WERI-Rb-1 (cell line): ENCODE data around the gene MYD88.

ENCODE experiments used
- DNase-seq: peaks from one replicate; pipeline ENCODE4 v3.0.0-alpha.2; 2020
- H3K27ac ChIP-seq: fragments of 250-450 bp; sonication (Bioruptor Pico); 2 replicates; pipeline ENCODE4 v1.5.1; 2020; ENCODE audit warnings: mild to moderate bottlenecking, moderate library complexity
- H3K27me3 ChIP-seq: fragments of 250-450 bp; sonication (Bioruptor Pico); 2 replicates; pipeline ENCODE4 v1.5.1; 2021; ENCODE audit warnings: mild to moderate bottlenecking, low read depth, moderate library complexity; ENCODE audit not compliant: insufficient read depth, severe bottlenecking
- H3K36me3 ChIP-seq: fragments of 250-450 bp; sonication (Bioruptor Pico); 2 replicates; pipeline ENCODE4 v1.5.1; 2020; ENCODE audit warnings: mild to moderate bottlenecking, moderate library complexity
- H3K4me3 ChIP-seq: 2 replicates; pipeline ENCODE4 v1.5.1; 2011; ENCODE audit warnings: low read depth, mild to moderate bottlenecking, control low read depth, low read length
- H3K9me3 ChIP-seq: fragments of 250-450 bp; sonication (Bioruptor Pico); 2 replicates; pipeline ENCODE4 v1.5.1; 2021; ENCODE audit warnings: mild to moderate bottlenecking, moderate library complexity; ENCODE audit not compliant: severe bottlenecking
- CTCF ChIP-seq: IDR thresholded peaks from 2 replicates; pipeline ENCODE4 v1.5.1; 2011; ENCODE audit warnings: low read depth, mild to moderate bottlenecking, control low read depth, inconsistent platforms, low read length

MYD88 gene

DNA sequence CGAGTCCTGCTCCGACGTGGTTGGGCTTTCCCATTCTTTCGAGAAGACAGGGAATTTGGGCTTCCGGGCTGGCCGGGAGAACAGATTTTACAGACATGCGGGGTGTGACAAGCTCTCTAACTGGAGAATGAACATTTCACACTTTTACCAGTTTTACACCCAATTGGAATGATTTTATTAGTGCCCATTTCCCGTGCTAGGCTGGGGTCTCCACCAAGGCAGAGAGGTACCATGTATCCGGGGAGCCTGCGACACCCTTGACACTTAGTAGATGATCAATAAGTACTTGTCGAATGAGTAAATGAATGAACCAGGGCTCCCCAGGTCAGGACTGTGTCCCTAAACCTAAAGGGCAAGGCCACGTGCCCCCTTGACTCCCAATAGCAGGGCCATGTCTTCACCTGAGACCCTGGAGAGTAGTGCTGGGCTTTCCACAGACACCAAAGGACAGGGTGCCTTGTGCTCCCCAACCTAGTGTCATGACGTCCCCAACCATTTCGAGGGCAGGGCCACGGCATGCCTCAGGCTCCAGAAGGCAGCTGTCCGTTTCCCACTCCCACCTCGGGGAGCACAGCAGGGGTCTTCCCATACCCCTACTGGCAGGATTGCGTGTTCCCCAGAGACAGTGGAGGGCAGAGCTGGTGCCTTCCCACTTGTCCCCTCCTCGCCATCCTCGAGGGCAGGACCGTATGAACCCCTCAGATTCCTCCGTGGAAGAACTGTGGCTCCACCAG lies 679 bp upstream of the MYD88 start:
- DNase-seq, result no peak
- Histone ChIP-seq H3K9me3 (no peaks in the 10 kb centered on the region), H3K36me3 (peaks cover 12% of the 10 kb centered on the region), H3K4me3 (peak overlapping the region; percentile 82), H3K27me3 (peaks cover 2% of the 10 kb centered on the region), H3K27ac (peak overlapping the region; percentile 52)
- no peak for TF ChIP-seq CTCF

- TF ChIP-seq CTCF, result no peak
- Histone ChIP-seq H3K4me3 (no peak overlapping the region), H3K27me3 (peaks cover 2% of the 10 kb centered on the region), H3K27ac (no peak overlapping the region), H3K36me3 (peaks cover 5% of the 10 kb centered on the region), H3K9me3 (no peaks in the 10 kb centered on the region)
- DNase-seq, result no peak
Observed at GRCh38 chr3:38139191-38139590, 730 bp downstream of the MYD88 start.

DNA sequence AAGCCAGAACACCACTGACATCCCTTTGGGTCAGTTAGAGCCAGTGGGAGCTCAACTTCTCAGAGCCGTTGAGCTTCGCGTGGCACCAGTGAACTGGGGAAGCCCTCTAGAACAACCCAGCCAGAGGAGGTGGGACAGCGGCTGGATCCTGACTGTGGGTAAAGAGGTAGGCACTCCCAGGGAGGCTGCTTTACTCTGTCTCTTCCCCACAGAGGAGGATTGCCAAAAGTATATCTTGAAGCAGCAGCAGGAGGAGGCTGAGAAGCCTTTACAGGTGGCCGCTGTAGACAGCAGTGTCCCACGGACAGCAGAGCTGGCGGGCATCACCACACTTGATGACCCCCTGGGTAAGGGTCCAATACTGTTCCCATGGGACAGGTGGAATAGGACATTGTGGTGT lies 1.2 kb downstream of the MYD88 start:
- peaks cover 4% of the 10 kb centered on the region; the same call in 1 of the 2 replicates for H3K36me3 ChIP-seq
- H3K9me3 ChIP-seq, result no peaks in the 10 kb centered on the region
- no peak overlapping the region for H3K27ac ChIP-seq
- peaks cover 2% of the 10 kb centered on the region for H3K27me3 ChIP-seq
- no peak for DNase-seq
- TF ChIP-seq CTCF, result no peak
- H3K4me3 ChIP-seq, result no peak overlapping the region

DNA sequence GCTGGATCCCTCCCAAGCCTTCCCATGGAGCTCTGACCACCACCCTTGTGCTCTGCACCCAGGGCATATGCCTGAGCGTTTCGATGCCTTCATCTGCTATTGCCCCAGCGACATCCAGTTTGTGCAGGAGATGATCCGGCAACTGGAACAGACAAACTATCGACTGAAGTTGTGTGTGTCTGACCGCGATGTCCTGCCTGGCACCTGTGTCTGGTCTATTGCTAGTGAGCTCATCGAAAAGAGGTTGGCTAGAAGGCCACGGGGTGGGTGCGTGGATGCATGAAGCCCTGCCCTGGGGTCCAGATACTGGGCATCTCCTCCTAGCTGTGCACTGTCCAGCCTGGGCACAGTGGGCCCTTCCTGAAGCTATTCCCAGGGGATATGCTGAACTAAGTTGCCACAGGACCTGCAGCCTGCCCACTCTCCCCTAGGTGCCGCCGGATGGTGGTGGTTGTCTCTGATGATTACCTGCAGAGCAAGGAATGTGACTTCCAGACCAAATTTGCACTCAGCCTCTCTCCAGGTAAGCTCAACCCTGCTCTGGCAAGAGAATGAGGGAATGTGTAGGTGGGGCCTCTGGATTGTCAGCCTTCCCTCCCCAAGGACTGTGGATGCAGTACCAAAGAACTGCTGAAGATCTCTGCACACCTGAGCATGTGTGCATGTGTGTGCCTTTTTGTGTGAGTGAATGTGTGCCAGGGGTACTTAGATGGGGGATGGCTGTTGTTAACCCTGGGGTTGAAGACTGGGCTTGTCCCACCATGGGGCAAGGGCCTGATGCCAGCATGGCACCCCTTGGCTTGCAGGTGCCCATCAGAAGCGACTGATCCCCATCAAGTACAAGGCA lies 2.1 kb downstream of the MYD88 start:
- TF ChIP-seq CTCF, result peak; percentile 26; the same call in 1 of the 2 replicates
- Histone ChIP-seq H3K36me3 (no peaks in the 10 kb centered on the region), H3K27me3 (peaks cover 2% of the 10 kb centered on the region), H3K27ac (no peak overlapping the region), H3K9me3 (no peaks in the 10 kb centered on the region), H3K4me3 (no peak overlapping the region)
- DNase-seq, result no peak

GRCh38 chr3:38141173-38141951 lies 2.9 kb downstream of the MYD88 start:
- TF ChIP-seq CTCF, result no peak
- H3K4me3 ChIP-seq, result no peak overlapping the region
- H3K36me3 ChIP-seq, result no peaks in the 10 kb centered on the region
- no peaks in the 10 kb centered on the region for H3K9me3 ChIP-seq
- DNase-seq, result no peak
- H3K27ac ChIP-seq, result no peak overlapping the region
- H3K27me3 ChIP-seq, result peaks cover 2% of the 10 kb centered on the region
